HG03196 (cell line): Measurements from ENCODE around the gene ERC1.
A peak's percentile ranks its signal among the peaks of the same experiment; 100 is the strongest.

ENCODE experiments used
- ATAC-seq: cut with Tn5 transposase; IDR thresholded peaks from one replicate; pipeline ENCODE4 v1.9.1; 2021; ENCODE audit not compliant: unreplicated experiment

ERC1 gene

DNA sequence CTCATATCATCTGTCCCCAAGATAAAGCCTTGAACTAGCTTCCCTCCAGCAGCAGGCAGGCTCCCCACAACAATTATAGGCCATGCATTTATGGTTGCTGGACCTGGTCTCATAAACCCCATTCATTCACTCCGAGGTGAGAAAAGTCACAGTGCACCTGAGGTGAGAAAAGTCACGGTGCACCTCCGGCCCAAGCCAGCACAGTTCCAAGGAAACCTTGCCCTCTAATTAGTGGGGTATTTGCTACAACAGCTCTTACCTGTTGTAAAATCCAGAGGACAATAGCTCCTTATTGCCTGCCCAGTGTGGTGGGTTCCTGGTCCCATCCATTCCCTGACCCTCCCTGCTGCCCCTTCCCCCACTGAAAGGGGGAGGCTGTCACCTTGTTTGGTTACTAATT lies 537.8 kb downstream of the ERC1 start:
- no peak for ATAC-seq

DNA sequence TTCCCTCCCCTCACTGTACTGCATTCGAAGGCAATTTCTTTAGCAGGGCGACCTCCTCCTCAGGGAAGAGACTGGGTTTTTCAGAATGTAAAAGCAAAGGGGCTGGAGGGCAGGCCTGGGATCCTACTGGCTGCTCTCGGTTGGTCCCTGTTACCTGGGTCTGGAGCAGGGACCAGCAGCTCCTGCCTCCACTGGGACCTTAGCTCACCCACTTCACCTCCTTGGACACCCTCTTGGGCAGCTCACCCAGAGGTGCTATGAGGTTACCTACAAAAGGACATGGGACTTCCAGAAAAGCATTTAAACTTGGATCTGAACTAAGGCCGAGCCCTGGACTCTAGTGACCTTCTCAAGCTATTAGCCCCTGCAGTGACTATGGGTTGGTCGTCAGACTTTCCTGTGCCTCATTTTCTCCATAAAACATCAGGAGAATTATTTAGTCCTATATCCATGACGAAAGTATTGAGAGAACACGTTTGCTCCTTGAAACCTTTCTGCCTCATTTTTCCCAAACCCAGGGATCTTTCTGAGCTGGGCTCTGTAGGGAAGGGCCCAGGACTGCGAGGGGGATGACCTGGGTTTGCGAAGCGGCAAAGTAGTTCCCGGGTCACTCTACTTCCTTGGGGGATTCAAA lies 538.3 kb downstream of the ERC1 start:
- ATAC-seq, result no peak

DNA sequence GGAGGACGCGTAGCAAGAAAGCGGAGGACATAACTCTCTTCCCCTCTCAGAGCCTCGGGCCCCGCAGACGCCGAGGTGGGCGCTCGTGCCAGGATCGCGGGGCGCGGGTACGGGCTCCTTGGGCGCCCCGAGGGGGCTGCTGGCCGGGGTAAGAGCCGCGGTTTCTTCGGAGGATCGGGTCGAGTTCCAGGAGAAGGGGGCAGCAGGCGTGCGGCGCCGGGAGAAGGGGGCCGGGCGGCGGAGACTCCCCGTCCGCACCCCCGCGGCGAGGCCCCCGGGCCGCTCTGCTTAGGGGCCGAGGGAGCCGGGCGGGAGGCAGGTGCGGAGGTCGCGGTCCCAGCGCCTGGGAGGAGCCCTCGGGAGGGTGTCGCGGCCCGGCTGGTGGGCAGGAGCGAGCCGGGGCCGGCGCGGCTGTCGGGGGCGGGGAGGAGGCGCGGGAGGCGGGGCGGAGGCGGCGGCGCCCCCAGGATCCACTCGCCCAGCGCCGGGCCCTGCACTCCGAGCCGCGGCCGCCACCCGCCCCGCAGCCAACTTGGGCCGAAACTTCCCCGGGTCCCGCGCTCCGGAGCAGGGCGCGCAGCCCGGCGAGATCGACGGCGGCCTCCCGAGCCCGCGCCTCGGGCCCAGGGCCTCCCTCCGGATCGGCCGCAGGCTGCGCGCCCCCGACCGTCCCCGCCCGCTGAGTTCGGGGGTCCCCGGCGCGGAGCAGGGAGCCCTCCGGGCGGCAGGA lies 539.0 kb downstream of the ERC1 start:
- ATAC-seq, result no peak

DNA sequence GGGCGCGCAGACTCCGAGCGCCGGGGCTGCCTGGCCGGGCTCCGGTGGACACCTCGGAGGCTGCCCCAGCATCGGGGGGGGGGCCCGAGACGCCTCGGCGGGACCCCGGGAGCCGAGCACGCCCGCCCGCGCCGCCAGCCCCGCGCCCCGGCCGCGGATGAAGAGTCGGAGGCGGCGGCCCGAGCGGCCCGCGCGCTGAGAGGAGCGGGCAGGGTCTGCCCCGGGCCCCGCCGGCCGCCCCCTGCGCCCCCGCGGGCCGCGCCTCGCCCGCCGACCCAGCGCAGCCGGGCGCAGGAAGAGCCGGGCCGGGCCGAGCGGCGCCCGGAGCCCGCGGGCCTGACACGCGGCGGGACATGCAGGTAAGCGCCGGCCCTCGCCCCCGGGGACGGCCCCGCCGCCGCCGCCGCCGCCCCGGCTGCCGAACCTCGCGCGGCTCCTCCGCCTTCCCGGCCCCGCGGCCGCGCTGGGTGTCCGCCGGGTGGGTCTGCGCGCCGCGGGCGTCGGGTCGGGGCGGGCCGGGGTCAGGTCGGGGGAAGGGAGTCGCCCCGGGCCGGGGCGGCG lies 539.6 kb downstream of the ERC1 start:
- no peak for ATAC-seq

DNA sequence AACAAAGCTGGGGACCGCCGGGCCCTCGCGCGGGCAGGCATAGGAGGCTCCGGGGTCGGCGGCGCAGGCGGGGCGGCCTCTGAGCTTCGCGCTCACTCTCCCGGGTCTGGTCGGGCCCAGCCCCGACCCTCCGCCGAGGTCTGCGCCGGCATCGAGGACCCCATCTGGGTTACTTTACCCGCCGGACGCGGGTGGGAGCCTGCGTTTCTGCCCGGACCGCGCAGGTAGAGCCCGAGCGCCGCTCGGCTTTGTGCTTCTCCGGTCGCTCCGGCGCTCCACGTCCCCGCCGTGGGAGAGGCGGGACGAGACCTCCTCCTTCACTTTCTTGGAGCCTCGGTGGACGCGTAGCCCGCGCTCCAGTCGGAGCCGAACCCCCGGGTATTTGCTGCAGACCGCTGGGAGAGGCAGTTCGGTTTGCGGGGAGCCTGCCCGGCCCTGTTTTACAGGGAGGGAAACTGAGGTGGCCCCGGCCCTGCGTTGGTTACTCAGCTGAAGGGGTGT lies 540.2 kb downstream of the ERC1 start:
- ATAC-seq, result no peak

DNA sequence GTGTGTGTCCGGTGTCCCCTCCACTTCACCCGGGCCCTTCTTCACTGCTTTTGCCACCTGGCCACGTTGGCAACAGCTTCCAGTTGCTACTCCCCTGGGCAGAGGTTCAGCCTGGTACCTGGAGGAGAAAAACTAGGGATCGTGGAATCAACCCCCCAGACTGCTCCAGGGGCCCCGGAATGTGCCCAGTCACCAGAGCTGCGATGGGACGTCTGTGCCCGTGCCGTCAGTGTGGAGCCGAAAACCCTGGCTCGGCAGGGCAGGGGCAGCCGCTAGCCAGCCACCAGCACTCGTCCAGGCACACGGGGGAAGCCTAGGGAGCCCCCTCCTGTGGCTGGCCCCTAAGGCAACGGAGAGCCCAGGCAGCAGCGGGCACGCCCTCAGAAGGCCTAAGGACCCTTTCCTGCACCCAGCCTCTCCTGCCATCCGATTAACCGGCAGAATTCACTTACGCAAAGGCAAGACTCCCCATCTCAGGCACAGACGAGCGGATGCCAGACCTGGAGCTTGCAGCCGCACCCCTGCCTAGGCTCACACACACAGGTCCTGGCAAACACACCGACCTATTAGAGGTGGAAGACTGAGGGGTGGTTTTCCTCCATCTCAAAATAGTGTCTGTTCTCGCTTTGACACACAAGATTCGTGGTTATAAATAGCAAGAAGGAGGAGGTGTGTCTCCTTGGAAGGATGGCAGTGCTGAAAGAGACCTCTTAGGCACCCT lies 540.8 kb downstream of the ERC1 start:
- ATAC-seq, result no peak

DNA sequence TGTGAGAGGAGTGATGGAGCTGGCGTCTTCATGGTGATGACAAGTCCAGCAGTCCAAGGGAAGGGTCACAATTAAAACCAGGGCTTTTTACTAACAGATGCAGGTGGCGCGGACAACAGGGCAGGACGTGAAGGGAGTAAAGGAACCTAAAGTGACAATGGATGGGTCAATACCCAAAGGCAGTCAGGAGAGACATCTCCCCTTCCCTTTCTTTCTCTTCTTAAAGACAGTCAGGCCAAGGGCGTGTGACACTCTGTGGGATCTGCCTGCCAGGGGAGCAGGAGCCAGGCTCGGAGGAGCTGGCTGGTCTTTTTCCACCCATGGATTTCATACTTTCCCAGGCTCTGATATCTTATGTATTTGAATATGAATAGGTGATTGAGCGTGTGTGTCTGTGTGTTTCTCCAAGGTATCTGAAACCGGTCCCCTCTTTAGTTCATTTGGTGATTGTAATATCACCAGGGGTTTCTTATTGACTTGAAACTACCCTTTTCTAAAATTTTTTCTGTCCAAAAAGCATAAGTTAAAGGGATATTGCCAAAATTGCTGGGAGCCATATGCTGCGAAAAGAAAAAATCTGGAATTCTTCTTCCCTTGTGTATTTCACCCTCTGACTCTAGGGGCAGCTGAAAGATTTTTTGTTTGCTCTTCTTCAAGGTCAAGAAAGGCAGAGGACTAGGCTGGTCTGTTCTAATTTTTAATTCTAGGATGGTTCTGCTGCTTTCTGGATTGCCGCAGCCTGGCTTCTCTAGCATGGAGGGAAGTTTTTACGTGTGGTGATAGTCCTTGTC lies 541.5 kb downstream of the ERC1 start:
- no peak for ATAC-seq

DNA sequence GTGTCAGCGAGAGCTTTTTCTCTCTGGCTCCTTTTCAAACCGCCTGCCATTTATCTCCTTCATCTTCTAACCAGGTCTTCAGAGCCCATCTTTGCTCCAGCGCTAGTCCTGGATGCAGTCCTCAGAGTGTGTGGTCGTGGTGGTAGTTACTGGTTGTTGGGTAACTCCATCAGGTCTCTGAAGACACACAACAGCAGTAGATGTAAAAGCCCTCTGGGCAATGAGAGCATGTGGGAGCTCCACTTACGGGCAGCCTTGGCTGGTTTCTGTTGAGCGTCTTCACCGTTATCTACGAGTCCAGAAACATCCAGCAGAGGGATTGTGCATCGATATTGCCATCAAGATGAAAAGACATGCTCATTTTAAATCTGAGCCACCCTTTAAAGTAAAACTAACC lies 542.2 kb downstream of the ERC1 start:
- no peak for ATAC-seq

DNA sequence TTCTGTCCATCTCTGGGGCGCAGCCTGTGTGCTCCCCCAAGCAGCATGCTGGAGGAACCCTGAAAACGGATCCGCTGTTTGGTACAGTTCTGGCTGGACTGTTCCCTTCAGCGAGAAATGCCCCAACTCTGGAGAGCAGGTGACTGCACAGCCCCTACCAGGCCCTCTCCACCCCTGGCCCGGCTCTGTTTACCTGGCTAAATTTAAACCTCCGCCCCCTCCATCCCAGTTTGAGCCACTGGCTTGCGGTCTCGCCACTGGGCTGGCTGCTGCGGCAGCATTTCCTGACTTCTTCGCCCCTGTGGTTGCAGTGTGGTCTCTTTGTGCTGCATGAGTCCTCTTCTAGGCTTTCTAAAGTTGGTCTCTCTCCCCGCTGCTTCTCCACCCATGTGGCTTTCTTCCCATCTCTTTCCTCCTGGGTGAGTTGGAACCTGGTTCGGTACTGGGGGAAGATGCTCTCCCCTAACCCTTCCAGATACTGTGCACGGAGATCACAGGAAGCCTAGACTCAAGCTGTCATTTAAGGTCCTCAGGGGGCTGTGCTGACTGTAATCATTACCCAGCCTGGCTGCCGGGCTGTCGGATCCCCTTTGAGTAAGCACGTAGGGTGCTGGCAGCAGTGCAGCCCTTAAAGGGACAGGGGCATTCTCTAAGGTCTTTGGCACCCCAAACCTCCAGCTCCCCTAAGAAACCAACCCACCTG lies 542.7 kb downstream of the ERC1 start:
- ATAC-seq, result peak; percentile 47

DNA sequence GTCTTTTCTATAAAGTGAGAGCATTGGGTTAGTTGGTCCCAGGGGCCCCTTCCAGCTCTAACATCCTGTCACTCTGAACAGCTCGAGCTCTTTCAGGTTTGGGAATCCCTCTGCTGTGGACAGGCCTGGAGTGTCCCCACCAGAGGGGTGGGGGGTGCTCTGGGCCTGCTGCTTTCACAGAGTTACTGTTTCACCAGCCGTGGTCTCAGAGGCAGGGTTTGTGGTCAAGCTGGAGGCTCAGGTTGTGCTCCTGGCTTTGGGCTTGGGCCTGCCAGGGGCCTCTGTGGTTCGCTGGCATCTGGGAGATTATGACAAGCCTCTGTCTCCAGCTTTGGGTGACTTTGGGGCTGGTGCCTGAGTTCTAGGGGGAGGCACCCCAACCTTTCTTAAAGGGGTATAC lies 543.7 kb downstream of the ERC1 start:
- peak; percentile 43 for ATAC-seq

DNA sequence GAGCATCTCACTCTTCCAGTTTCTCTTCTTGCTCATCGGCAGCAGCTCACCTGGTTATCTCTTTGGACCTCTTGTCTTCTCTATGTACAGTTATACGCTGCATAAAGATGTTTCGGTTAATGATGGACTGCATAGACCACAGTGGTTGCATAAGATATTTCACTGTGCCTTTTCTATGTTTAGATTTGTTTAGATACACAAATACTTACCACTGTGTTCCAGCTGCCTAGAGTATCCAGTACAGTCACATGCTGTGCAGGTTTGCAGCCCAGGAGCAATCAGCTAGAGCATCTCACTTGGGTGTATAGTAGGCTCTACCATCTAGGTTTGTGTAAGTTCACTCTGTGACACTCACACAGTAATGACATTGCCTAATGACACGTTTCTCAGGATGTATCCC lies 545.8 kb downstream of the ERC1 start:
- ATAC-seq, result no peak

DNA sequence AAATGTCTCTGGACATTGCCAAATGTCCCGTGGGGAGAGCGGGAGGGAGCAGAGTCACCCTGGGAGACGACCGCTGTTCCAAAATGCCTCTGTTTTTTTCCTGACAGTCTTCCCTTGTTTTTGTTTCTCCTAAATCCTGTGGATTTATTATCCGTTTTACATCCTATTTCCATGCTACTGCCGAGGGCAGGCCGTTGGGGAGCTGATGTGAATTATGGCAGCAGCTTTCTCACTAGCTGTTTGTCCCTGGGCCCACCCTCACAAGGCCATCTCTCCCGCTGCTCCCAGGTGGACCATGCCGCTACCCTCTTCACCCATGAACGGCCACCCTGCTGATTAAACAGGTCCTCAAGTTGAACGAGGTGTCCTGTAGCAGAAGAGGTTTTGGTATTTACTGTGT lies 548.1 kb downstream of the ERC1 start:
- no peak for ATAC-seq

DNA sequence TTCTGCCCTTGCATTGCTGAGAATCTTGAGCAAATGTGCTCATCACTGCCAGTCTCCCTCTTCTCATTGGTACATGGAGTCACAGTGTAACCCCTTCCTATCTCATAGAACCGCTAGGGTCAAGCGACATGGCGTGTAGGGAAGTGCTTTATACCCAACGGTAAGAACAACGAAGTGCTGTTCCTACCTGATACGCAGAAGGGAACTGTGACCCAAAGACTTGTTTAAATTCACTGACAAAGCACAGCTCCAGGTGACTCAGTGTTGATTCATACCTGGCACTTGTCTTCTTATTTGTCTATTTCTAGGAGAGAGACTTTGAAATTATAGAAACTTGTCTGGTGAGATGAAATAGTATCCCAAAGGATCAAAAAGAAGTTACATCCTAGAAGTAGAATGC lies 549.7 kb downstream of the ERC1 start:
- ATAC-seq, result no peak

DNA sequence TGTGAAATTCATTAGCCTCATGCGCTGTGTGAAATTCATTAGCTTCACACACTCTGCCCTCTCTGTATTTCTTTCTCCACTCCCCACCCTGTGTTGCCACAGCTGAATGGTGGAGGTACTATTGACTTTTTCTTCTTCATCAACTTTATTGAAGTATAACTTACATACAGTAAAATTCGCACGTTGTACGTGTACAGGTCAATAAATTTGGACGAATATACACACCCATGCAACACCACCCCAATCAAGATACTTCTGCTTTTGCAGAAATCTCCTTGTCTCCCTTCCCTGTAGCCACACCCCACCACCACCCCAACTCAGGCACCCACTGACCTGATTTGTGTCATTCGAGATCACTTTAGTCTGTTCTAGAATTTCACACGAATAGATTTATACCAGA lies 551.6 kb downstream of the ERC1 start:
- no peak for ATAC-seq

DNA sequence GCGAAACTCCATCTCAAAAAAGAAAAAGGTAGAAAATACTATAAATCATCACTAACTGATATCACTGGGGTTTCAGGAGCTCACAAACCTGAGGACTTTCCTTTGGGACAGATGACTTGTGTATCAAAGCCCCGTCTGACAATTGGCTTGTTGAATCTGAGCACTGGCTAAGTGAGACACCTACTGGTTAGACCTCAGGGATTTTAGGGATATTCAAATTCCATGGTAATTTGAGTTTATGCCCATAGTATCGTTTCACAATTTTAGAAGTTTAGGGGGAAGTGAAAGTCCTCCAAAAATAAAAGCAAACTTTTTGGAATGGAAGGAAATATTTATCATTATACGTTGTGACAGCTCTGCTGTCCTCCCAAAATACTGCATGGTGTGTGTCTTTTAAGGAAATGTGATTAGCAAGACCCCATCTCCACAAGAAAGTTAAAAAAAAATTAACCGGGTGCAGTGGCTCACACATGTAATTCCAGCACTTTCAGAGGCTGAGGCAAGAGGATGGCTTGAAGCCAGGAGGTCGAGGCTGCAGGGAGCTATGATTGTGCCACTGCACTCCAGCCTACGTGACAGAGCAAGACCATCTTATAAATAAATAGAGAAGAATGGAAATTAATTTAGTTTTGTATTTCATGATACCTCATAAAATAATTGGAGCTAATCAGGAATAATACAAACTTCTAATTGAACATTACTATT lies 554.1 kb downstream of the ERC1 start:
- ATAC-seq, result no peak
